Stimulated activated naive CD4-positive, alpha-beta T cell (primary cell): ENCODE measurements around the gene POU6F2.
"Not testable (repeated sequence)": the region's sequence is repeated elsewhere in the genome, so short reads cannot be mapped to it uniquely, and the experiment has no call there.

Source experiments
- DNase-seq, 6 experiments: peaks; one replicate each; lab custom pipeline; 2025; lab: John Stamatoyannopoulos, UW

The POU6F2 gene, protein sequence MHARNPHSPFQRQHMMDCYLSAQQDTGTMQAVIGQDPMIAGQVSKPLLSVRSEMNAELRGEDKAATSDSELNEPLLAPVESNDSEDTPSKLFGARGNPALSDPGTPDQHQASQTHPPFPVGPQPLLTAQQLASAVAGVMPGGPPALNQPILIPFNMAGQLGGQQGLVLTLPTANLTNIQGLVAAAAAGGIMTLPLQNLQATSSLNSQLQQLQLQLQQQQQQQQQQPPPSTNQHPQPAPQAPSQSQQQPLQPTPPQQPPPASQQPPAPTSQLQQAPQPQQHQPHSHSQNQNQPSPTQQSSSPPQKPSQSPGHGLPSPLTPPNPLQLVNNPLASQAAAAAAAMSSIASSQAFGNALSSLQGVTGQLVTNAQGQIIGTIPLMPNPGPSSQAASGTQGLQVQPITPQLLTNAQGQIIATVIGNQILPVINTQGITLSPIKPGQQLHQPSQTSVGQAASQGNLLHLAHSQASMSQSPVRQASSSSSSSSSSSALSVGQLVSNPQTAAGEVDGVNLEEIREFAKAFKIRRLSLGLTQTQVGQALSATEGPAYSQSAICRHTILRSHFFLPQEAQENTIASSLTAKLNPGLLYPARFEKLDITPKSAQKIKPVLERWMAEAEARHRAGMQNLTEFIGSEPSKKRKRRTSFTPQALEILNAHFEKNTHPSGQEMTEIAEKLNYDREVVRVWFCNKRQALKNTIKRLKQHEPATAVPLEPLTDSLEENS

DNA sequence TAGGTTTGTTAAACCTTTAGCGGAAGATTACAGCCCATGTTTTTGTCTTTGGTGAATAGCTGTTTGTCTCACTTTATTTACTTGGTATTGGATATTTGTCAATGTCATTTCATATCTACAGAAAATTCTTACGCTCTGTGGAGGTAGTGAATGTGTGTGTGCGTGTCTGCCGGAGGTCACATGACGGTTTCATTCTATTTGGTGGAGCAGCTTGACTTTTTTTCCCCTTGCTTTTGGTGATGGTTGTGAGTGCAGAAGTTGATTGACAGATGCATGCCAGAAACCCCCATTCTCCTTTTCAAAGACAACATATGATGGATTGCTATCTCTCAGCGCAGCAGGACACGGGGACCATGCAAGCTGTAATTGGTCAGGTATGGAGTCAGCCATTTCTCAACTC, at the start of gene POU6F2:
POU6F2 (plus strand) TSS at position 225 of the 400 bp plus-strand sequence; CDS start at position 270, 45 bp downstream.
- DNase-seq = no peak

DNA sequence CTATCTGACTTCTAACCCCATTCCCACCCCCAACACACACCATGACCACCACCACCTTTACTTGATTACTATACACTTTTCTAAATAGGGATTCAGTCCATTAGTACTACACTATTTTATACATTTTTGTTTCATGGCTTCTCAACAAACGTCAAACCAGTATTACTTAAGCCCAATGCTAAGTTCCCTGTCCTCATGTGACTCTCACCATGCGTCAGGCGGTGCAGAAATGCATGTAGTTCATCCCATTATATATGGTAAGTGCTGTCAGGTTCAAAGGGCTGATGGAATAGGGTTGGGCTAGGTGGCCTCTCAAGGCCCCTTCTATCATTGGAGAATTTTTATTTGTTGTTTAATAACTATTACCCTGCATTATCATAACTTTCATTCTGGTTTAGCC, 49.2 kb upstream of the POU6F2 start:
- no peak for DNase-seq

- DNase-seq = no peak
These were observed 48.1 kb upstream of the POU6F2 start for GRCh38 chr7:38929460-38930171.

- peak in 2 of 6 experiments; percentile 0 to 1 for DNase-seq
These were observed 45.1 kb upstream of the POU6F2 start for GRCh38 chr7:38932509-38933168.

DNA sequence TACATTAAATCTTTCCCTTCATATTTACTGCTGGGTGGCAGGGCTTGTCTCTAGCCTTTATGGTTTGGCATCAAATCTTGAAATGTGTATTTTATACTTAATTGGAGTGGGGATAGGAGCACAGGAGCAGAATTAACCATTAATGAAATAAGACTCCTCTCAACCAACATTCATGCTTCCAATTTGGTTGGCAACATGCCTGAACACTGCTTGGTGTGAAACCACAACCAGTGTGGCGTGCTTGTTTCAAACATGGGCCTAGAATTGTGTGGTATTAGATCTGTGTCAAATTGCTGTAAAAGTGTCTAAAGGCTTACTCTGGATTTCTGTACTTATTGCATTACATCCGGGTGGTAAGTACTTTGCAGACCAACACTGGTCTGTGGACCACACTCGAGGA, 43.7 kb upstream of the POU6F2 start:
- DNase-seq = no peak

GRCh38 chr7:38934536-38934935, 43.2 kb upstream of the POU6F2 start:
- DNase-seq = no peak

DNA sequence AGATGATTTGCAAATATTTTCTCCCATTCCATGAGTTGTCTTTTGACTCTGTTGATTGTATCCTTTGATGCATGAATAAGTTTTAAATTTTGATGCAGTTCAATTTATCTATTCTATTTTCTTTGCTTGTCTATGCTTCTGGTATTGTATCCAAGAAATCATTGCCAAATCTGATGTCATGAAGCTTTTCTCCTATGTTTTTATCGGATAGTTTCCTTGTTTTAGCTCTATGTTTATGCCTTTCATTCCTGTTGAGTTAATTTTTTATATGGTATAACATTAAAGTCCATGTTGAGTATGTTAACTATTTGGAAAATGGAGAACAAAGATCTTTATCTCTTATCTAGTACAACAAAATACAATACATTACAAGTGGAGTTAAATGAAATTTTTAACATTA, 41.1 kb upstream of the POU6F2 start:
- DNase-seq = no peak

DNA sequence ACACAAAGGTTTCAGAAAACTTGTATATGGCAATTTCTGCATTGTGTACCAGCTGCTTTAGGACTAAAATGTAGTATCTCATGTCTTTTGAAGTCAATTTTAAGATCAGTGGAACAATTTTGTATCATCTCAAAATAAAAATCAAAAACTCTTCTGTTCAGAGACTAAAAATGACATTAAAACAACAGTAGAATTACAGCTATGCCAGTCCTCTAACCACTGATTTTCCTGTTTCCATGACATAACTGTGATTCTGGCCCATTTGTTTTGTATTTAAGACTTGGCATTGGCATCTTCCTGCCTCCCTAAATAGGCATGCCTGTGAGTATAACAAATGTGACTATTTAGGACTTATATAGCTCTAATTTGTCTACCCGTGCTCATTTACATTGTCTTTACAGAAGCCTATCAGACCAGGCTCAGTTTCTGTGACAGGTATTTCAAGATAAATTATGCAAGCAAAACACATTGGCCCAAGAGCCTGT, 39.7 kb upstream of the POU6F2 start:
- no peak for DNase-seq

- no peak for DNase-seq
These were observed 39.1 kb upstream of the POU6F2 start for GRCh38 chr7:38938589-38938988.

DNA sequence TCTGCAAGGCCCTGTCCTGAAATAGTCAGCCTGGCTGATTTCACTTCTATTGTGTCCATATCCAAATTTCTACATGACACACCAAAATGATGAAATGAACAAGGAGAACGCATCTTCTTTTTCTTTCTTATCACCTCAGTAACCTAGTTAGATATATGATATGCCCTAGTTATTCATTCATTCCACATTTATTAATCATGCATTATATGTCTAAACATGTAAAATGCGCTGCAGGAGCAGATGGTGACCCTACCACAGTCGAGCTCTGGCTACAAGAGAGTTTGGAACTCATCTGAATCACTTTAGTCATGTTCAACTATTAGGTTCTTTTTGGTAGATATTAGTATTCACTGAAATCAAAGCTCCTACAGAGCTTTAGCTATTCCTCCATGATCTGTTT, 36.9 kb upstream of the POU6F2 start:
- no peak for DNase-seq

- no peak for DNase-seq
These were observed 35.2 kb upstream of the POU6F2 start for GRCh38 chr7:38942431-38943051.

GRCh38 chr7:38947541-38947940, 30.2 kb upstream of the POU6F2 start:
- not testable (repeated sequence) for DNase-seq

DNA sequence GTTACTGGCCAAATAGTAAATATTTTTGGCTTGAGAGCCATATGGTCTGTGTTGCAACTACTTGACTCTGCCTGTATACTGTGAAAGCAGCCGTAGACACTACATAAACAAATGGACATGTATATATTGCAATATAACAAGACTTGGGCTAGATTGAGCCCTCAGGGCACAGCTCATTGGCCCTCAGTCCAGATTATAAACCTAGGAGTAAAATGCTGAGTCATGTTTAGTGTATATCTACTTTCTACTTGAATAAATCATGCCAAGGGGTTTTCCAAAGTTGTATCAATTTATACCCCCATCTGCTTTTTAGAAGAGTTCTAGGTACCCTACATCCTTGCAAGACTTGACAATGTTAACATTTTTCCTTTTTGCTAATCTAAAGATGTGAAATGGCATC, 27.4 kb upstream of the POU6F2 start:
- no peak for DNase-seq

DNA sequence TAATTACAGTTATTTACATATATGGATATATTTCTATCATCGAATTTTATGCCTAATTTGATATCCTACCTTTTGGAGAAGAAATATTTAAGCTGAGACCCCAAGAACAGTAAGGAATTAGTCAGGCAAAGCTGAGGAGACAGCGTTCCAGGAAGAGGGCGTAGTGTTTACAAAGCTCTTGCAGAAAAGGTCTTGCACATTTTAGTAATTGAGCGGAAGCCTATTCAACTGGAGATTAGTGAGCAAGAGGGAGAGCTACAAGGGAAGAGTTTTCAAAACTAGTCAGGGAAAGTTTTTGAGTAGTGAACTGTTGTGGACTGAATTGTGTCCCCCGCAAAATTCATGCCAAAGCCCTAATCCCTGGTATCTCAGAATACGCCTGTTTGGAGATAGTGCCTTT, 26.5 kb upstream of the POU6F2 start:
- DNase-seq = no peak

- DNase-seq = no peak
These were observed 24.5 kb upstream of the POU6F2 start for GRCh38 chr7:38953227-38953626.

DNA sequence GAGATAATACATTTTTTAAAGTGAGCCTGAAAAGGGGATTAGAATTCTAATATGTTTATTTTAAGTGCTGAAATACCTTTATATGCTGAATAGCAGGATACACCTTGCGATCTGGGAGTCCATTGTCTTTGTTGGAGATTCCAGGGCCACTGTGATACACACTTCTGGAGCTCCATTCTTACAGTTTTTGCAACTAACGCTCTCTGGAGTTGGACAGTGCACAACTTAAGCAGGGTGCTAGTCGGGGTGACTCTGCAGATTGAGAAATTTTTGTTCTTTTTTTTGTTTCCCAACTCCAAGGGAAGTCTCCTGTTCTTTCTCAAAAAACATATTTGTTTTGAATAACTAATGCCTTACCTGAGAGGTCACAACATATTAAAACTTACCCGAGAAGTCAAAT, 23.7 kb upstream of the POU6F2 start:
- no peak for DNase-seq

GRCh38 chr7:38955892-38956291, 21.8 kb upstream of the POU6F2 start:
- no peak for DNase-seq

DNA sequence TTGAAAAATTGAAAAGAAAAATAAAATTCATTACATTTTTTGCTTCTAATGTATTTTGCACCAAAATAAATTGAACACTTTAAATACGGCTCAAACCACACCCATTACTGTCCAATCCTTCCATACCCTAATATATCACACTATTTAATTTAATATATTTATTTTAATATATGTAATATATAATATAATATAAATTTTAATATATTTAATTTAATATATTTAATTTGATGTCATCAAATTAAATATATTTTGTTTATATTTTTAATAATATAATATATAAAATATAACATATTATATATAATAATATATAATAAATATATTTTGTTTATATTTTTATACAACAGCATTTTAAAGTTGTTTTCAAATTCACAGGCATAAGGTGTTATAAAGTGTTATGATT, 15.7 kb upstream of the POU6F2 start:
- DNase-seq = no peak

GRCh38 chr7:38964921-38965320, 12.8 kb upstream of the POU6F2 start:
- DNase-seq = no peak

GRCh38 chr7:38973760-38974159, 3.9 kb upstream of the POU6F2 start:
- no peak for DNase-seq

- no peak for DNase-seq
These were observed 1.7 kb upstream of the POU6F2 start for GRCh38 chr7:38975944-38976392.

DNA sequence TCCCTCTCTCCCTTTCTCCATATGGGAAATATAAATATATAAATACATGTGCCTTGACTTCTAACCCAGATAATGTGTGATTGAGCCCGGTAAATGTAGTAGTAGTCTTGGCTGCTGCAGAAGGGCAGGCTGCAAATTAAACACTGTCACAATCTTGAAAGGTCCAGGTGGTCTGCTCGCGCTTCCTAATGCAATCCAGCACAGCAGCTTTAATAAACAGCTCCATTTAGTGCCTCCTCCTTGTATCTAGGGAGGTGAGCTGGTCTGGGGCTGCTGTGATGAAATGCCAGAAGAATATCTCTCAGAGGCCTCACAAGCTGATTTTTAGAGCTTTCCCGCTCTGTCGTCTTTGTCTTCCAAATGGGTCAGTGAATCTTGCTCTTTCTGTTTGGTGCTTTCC, 782 bp downstream of the POU6F2 start:
- DNase-seq = no peak
